Subcutaneous adipose tissue (tissue), 4 donors: ENCODE results near the gene TESMIN. TPM values are rescaled to one million over a fixed set of nuclear protein-coding genes. Genes with fewer than 3 reads are reported as not detected.

ENCODE experiments used
- total RNA-seq, 4 donors: library from RNA; depleted of rRNA; stranded (reverse); fragments of >200 nt; gene quantifications; one replicate each; pipeline ENCODE4 v1.1.0, GENCODE V29; 2016
- TF ChIP-seq, protein P1 (sequence below): fragments of 450-650 bp; IDR thresholded peaks from one replicate; pipeline ENCODE4 v1.5.1; 2016; ENCODE audit warnings: low read depth, mild to moderate bottlenecking, control low read depth, antibody characterized with exemption, moderate library complexity

TESMIN gene
- total RNA-seq, 4 donors from 2014 or later, result 0.44 to 2.5 (median 0.98) TPM; not detected in 1

DNA sequence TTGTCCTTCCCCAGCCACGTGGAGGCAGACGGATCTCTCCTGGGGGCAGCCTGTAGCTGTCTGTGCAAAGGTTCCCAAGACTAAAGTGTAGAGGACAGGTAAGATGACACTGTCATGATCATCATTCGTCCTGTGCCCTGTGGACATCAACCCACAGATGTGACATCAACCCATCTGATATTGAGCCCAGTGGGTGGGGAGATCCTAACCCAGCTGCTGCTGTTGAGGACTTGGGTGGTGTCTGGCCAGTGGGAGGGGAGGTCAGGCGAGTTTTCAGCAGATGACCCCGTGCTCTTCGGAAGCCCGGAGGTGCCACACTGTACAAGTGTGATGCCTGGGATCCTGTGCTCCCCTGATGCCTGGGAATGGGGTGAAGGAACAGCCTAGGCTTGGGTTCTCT is 68.2 kb downstream of the TESMIN start:
- TF ChIP-seq, protein P1, sequence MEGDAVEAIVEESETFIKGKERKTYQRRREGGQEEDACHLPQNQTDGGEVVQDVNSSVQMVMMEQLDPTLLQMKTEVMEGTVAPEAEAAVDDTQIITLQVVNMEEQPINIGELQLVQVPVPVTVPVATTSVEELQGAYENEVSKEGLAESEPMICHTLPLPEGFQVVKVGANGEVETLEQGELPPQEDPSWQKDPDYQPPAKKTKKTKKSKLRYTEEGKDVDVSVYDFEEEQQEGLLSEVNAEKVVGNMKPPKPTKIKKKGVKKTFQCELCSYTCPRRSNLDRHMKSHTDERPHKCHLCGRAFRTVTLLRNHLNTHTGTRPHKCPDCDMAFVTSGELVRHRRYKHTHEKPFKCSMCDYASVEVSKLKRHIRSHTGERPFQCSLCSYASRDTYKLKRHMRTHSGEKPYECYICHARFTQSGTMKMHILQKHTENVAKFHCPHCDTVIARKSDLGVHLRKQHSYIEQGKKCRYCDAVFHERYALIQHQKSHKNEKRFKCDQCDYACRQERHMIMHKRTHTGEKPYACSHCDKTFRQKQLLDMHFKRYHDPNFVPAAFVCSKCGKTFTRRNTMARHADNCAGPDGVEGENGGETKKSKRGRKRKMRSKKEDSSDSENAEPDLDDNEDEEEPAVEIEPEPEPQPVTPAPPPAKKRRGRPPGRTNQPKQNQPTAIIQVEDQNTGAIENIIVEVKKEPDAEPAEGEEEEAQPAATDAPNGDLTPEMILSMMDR, result no peak

DNA sequence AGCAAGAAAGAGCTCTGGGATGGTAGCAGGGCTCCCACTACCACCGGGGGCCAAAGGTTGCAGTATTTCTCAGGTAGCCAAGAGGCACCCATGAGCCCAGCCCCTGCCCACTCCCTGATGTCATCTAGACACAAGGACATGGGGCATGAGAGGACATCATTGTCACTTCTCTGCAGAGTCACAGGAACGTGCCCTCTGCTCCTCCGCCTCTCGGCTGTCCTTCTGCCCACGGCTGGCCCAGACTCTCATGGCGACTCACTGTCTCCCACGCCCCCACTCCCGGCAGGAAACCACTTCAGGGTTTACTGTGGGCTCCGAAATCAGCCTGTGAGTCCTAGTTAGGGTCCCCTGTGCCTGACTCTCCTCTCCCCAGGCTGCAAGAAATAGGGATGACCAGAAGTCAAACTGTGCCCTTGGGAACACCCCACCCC is 68.8 kb downstream of the TESMIN start:
- TF ChIP-seq, protein P1, result no peak

DNA sequence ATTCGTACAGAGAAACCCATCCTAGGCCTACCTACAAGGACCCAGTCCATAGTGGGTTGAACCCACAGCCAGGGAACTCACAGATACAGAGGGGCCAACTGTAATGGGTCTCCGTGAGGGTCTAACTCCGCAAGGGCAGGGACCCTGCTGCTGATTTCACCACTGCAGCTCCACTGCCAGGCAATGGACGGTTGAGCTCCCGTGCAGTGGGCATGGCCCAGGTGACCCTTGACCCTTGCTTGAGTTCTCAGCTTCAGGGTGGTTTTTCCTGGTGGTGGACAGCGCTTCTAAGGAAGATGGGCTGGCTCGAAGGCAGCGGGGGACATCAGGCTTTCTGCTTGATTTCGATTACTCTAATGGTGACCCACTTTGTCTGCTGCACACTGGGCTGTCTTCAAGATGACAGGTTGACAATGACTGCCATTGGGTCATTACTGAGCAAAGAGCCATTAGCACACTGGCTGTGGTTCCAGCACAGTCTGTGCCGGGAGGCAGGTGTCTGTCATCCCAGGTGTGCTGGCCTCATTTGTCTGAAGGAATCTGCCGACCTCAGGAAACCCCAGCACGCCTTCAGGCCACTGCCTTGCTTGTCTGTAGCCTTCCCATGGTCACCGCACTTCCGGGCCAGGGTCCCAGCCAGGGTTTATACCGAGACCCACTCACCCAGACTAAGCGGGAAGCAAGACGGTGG is 70.6 kb downstream of the TESMIN start:
- TF ChIP-seq, protein P1, result no peak

DNA sequence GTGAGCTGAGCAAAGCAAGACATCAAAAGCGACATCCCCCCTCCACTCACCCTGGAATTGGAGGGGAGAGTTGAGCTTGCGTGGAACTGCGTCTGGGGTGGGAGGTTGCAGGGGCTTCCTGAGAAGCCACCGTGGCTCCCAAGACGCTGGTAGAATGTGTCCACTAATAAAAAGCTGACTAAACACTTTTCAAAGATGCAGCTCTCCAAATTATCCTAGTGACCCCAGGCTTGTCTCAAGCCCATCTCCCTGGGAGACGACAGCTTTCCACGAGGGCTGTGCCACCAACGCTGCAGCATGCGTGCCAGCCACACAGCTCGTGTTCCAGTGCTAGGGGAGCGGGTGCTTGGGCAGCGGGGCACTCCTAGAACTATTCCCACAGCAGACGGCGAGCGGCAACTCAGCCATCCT is 73.3 kb downstream of the TESMIN start:
- TF ChIP-seq, protein P1, result no peak

DNA sequence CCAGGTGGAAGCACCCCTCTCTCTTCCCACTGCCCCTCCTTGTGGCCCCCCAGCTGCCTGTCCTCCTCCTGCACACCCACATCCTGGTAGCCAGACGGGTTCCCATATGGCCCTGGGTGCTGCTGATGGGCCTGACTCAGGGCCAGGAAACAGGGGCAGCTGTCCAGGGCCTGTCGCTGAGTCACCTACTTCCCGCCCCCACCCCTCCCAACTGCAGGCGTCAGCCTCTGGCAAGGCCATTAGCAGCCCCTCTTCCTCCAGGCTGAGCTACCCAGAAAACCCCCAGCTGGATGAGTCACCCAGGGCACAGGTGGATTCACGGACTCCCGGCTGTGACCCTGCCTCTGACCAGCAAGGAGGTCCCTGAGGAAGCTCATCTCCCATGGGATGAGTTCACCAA is 73.9 kb downstream of the TESMIN start:
- TF ChIP-seq, protein P1, result no peak

DNA sequence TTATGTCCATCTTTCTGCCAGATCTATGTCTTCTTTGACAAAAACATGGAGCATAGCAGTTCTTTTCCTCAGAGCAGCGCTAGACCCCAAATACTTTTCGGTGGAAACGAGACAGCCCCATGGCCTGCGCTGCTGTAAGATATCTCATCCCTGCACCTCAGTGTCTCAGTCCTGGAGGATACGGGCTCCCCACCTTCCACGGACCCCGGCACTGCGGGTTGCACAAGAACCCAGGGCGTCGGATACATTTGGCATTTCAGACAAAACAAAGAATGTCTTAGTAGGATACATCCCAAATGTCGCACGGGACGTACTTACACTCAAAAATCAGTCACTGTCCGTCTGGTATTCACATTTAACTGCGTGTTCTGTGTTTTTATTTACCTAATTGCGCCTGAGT is 76.9 kb downstream of the TESMIN start:
- TF ChIP-seq, protein P1, result no peak

DNA sequence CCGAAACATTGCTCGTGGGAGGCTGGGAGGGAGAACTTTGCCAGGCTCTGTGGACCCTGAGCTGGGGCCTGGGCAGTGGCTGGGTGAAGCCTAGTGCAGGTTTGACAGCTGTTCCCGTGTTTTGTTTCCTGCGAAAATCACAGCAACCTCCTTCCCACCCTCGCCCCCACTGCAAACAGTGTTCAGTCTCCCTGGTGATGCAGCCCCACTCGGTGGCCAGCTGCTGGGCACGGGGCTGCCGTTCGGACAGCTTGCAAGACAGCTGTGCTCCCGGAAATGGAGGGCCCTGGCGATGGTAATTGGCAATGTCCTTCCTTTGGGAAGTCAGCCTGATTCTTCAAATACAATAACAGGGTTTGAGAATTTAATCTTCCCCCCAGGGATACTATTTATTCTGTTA is 77.3 kb downstream of the TESMIN start:
- TF ChIP-seq, protein P1, result no peak
